Mesothelial cell of epicardium (in vitro differentiated cells): ENCODE data around the gene FYCO1. TPM values are rescaled to one million over a fixed set of nuclear protein-coding genes. Genes with fewer than 3 reads are reported as not detected.

ENCODE experiments used
- DNase-seq, 2 experiments: peaks; one replicate each; pipeline ENCODE4 v3.0.0; 2021; ENCODE audit warnings: low spot score in 2 of 2; ENCODE audit not compliant: unreplicated experiment in 2 of 2
- H3K27ac Mint-ChIP-seq: 2 replicates; pipeline ENCODE4 v1.8.0; 2021; ENCODE audit warnings: mixed read lengths
- H3K27me3 Mint-ChIP-seq: 2 replicates; pipeline ENCODE4 v1.8.0; 2021; ENCODE audit warnings: low read depth, mixed read lengths
- H3K36me3 Mint-ChIP-seq: 2 replicates; pipeline ENCODE4 v1.8.0; 2021; ENCODE audit warnings: mixed read lengths
- H3K4me1 Mint-ChIP-seq: 2 replicates; pipeline ENCODE4 v1.8.0; 2021; ENCODE audit warnings: mixed read lengths
- H3K4me3 Mint-ChIP-seq: 2 replicates; pipeline ENCODE4 v1.8.0; 2021; ENCODE audit warnings: mild to moderate bottlenecking, moderate library complexity, mixed read lengths
- H3K9me3 Mint-ChIP-seq: 2 replicates; pipeline ENCODE4 v1.8.0; 2021; ENCODE audit warnings: mixed read lengths
- total RNA-seq: library from RNA; stranded (reverse); gene quantifications from 3 replicates; pipeline ENCODE4 v1.2.1, GENCODE V29; 2021
- TF ChIP-seq, protein P1 (sequence below): fragments of 200-600 bp; sonication (generic); IDR thresholded peaks from one replicate; pipeline ENCODE4 v1.5.0; 2021; ENCODE audit warnings: antibody characterized with exemption; ENCODE audit not compliant: unreplicated experiment

Gene FYCO1
- total RNA-seq, 1 donor from 2014 or later = 23.1 TPM

DNA sequence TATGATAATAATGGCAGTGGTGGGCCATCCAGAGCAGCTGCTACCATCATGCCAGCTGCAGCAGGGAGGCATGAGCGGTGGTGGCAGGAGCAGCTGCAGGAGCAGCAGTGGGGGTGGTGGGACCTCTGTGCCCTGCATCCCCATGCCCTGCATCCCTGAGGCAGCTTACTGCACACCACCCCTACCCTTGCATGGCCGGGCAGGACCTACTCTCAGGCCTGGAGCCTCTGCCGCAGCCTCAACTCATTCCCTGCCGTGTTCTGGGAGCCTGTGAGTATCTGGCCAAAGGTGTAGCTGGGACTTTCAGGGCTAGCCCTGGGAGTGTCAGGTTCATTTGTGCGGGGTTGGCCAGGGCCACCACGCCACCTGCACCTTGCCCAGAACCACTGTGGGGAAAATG, 35.0 kb upstream of the FYCO1 start:
- Mint-ChIP-seq H3K27ac (no peak overlapping the region), H3K36me3 (no peaks in the 10 kb centered on the region), H3K9me3 (peaks cover 14% of the 10 kb centered on the region), H3K4me3 (no peak overlapping the region), H3K4me1 (no peaks in the 10 kb centered on the region), H3K27me3 (no peaks in the 10 kb centered on the region)
- TF ChIP-seq, protein P1, sequence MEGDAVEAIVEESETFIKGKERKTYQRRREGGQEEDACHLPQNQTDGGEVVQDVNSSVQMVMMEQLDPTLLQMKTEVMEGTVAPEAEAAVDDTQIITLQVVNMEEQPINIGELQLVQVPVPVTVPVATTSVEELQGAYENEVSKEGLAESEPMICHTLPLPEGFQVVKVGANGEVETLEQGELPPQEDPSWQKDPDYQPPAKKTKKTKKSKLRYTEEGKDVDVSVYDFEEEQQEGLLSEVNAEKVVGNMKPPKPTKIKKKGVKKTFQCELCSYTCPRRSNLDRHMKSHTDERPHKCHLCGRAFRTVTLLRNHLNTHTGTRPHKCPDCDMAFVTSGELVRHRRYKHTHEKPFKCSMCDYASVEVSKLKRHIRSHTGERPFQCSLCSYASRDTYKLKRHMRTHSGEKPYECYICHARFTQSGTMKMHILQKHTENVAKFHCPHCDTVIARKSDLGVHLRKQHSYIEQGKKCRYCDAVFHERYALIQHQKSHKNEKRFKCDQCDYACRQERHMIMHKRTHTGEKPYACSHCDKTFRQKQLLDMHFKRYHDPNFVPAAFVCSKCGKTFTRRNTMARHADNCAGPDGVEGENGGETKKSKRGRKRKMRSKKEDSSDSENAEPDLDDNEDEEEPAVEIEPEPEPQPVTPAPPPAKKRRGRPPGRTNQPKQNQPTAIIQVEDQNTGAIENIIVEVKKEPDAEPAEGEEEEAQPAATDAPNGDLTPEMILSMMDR = no peak
- no peak for DNase-seq

DNA sequence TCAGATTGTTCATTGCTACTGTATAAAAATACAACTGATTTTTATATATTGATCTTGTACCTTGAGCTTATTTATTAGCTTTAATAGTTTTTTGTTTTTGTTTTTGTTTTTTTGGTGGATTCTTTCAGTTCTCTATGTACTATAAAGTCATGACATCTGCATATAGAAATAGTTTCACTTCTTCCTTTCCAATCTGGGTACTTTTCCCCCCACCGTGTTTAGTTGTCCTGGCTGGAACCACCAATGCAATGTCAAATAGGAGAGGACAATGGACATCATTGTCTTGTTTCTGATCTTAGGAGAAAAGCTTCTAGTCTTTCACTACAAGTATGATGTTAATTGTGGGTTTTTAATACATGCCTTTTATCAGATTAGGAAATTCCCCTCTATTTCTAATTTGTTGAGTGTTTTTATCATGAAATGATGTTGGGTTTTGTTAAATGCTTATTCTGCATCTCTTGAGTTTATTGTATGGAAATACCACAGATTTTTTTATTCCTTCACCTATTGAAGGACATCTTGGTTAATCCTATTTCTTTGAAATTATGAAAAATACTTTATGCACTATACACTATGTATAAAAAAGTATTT, 34.4 kb upstream of the FYCO1 start:
- Mint-ChIP-seq H3K4me3 (no peak overlapping the region), H3K27ac (no peak overlapping the region), H3K4me1 (no peaks in the 10 kb centered on the region), H3K9me3 (peaks cover 14% of the 10 kb centered on the region), H3K36me3 (no peaks in the 10 kb centered on the region), H3K27me3 (no peaks in the 10 kb centered on the region)
- TF ChIP-seq, protein P1 = no peak
- DNase-seq = no peak

DNA sequence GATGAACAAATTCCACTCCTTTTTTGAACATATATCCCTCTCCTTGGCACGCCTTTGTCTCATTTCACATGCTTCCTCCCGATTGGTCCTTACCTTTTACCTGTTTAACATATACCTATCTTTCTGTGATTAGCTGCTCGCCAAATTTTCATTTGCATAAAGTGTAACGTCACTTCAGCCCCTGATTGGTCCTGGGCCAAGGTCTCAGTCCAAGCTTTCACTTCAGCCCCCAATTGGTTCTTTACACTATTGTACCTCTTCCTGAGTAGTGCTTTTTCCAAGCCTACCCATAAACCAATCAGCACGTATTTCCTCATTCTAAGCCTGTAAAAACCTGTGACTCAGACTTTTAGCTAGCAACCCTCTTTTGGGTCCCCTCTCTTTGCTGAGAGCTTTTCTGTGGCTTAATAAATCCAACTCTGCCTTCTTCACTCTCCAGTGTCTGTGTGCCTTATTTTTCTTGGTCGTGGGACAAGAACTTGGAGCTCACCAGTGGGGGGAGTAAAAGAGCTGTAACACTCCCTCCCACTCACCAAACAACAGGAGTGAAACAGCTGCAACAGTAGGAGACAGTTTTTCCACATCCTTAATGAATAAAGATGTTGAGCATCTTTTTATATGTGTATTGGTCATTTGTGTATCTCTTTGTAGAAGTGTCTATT, 32.2 kb upstream of the FYCO1 start:
- TF ChIP-seq, protein P1 = no peak
- Mint-ChIP-seq H3K9me3 (peaks cover 14% of the 10 kb centered on the region), H3K27me3 (no peaks in the 10 kb centered on the region), H3K36me3 (no peaks in the 10 kb centered on the region), H3K4me3 (no peak overlapping the region), H3K4me1 (no peaks in the 10 kb centered on the region), H3K27ac (no peak overlapping the region)
- DNase-seq = no peak

DNA sequence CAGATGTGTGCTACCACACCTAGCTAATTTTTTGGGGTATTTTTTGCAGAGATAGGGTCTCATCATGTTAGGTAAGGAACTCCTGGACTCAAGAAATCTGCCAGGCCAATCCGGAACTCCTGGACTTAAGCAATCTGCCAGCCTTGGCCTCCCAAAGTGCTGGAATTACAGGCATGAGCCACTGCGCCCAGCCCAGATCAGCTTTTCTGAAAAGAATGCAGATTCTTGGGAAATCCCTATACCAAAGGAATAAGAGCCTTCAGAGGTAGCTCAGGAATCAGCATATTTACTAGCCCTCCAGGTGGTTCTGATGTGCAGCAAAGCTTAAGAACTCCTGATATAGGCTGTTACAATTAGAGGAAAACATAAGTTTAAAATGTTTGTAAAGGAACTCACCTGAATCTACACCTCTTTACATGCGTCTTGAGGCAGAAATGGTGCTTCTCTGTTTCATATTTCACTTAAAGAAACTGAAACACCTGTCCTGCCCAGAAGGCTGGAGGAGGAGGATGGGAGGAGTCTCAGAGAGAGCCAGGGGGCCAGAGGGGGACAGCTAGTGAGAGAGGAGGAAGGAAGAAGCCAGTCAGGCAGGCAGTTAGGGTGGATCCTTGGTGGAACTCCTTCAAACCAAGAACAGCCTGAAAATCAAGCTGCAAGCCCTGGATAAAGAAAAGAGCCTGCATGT, 31.5 kb upstream of the FYCO1 start, which contains the start of gene XCR1:
XCR1 (minus strand) TSS at position 463 of the 685 bp plus-strand sequence. CDS start 5,536 bp downstream, outside the sequence.
- TF ChIP-seq, protein P1 = no peak
- Mint-ChIP-seq H3K27me3 (no peaks in the 10 kb centered on the region), H3K4me3 (no peak within 1 kb of the TSS), H3K36me3 (no peaks in the 10 kb centered on the region), H3K27ac (no peak within 1 kb of the TSS), H3K4me1 (no peaks in the 10 kb centered on the region), H3K9me3 (peaks cover 21% of the 10 kb centered on the region)
- DNase-seq = no peak

DNA sequence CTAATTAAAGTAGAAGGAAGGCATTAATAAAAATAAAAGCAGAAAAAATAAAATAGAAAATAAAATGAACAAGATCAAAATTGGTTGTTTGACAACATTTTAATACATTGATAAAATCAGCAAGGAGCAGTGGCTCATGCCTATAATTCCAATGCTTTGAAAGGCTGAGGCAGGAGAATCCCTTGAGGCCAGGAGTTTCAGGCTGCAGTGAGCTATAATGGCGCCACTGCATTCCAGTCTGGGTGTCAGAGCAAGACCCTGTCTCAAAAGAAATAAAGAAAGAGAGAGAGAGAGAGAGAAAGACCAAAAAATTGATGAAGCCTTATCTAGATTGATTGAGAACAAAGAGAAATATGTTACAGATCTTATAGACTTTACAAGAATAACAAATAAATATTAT, 29.5 kb upstream of the FYCO1 start:
- TF ChIP-seq, protein P1 = no peak
- no peaks in the 10 kb centered on the region for H3K4me1 Mint-ChIP-seq
- H3K27me3 Mint-ChIP-seq = peaks cover 2% of the 10 kb centered on the region
- H3K36me3 Mint-ChIP-seq = no peaks in the 10 kb centered on the region
- H3K9me3 Mint-ChIP-seq = peaks cover 31% of the 10 kb centered on the region
- no peak overlapping the region for H3K4me3 Mint-ChIP-seq
- no peak overlapping the region for H3K27ac Mint-ChIP-seq
- no peak for DNase-seq
